T47D (cell line): ENCODE data around the gene ASCL5.

Source experiments
- DNase-seq, 2 experiments: peaks; one replicate each; pipeline versions ENCODE4 v3.0.0 to v3.0.0-alpha.2; 2011 to 2012; ENCODE audit warnings: low read depth in 1 of 2, low spot score in 1 of 2
- JUND ChIP-seq: IDR thresholded peaks from 2 replicates; pipeline ENCODE4 v1.6.1; 2012; ENCODE audit warnings: low read depth
- in situ Hi-C: cut with HindIII; loops from 2 replicates; pipeline ENCODE4 v1.10.0; 2016; ENCODE audit warnings: low sequenced_read_pairs, low pct_unique_long_range_greater_than_20kb

The ASCL5 gene

GRCh38 chr1:201137579-201138310 lies 10.8 kb upstream of the ASCL5 start:
- in situ Hi-C loops: no loop called here
- no peak for TF ChIP-seq JUND
- no peak for DNase-seq

GRCh38 chr1:201137024-201137392 lies 10.0 kb upstream of the ASCL5 start:
- TF ChIP-seq JUND: no peak
- no peak for DNase-seq
- in situ Hi-C loops: no loop called here

- no peak for DNase-seq
- in situ Hi-C loops: no loop called here
- TF ChIP-seq JUND: no peak
Measured at GRCh38 chr1:201136355-201137023, 9.5 kb upstream of the ASCL5 start.

GRCh38 chr1:201134405-201134804 lies 7.4 kb upstream of the ASCL5 start:
- in situ Hi-C loops: no loop called here

GRCh38 chr1:201131398-201131797 lies 4.4 kb upstream of the ASCL5 start:
- TF ChIP-seq JUND: no peak
- in situ Hi-C loops: no loop called here
- no peak for DNase-seq

More at GRCh38 chr1:201134405-201134804, 7.4 kb upstream of the ASCL5 start:
- no peak for TF ChIP-seq JUND
- no peak for DNase-seq

GRCh38 chr1:201128962-201129361 lies 2.0 kb upstream of the ASCL5 start:
- in situ Hi-C loops: no loop called here
- no peak for DNase-seq
- TF ChIP-seq JUND: no peak

- in situ Hi-C loops: no loop called here
- DNase-seq: no peak
- no peak for TF ChIP-seq JUND
Measured at GRCh38 chr1:201128476-201128875, 1.5 kb upstream of the ASCL5 start.

GRCh38 chr1:201127755-201128455 lies 921 bp upstream of the ASCL5 start:
- no peak for TF ChIP-seq JUND
- DNase-seq: no peak
- in situ Hi-C loops: no loop called here

GRCh38 chr1:201126463-201126831 lies 537 bp downstream of the ASCL5 start:
- no peak for TF ChIP-seq JUND

GRCh38 chr1:201125800-201126199 lies 1.2 kb downstream of the ASCL5 start:
- TF ChIP-seq JUND: no peak
- in situ Hi-C loops: no loop called here
- no peak for DNase-seq

More at GRCh38 chr1:201126463-201126831, 537 bp downstream of the ASCL5 start:
- DNase-seq: no peak
- in situ Hi-C loops: no loop called here

GRCh38 chr1:201125019-201125418 lies 2.0 kb downstream of the ASCL5 start:
- TF ChIP-seq JUND: no peak
- in situ Hi-C loops: no loop called here
- DNase-seq: no peak

GRCh38 chr1:201123866-201124265 lies 3.1 kb downstream of the ASCL5 start:
- in situ Hi-C loops: no loop called here
- no peak for DNase-seq
- no peak for TF ChIP-seq JUND

GRCh38 chr1:201122321-201122957 lies 4.5 kb downstream of the ASCL5 start:
- DNase-seq: no peak
- in situ Hi-C loops: no loop called here
- TF ChIP-seq JUND: no peak
